B cell (primary cell): ENCODE results near the gene PHOSPHO2. TPM values are rescaled to one million over a fixed set of nuclear protein-coding genes. Genes with fewer than 3 reads are reported as not detected.

Experiments used
- ATAC-seq: fragments of 200-7000 bp; cut with Tn5 transposase; one replicate; pipeline ENCODE4 v1.10.0; 2021; ENCODE audit warnings: low read depth, mild to moderate bottlenecking, moderate number of reproducible peaks, moderate library complexity
- CTCF ChIA-PET: fragments of 350-600 bp; sonication (Branson Sonifier 250); formaldehyde crosslinking; loops from one replicate; lab custom pipeline; 2021; ENCODE audit warnings: antibody characterized with exemption, inconsistent platforms; lab: Charles Lee
- POLR2A ChIA-PET: fragments of 350-600 bp; sonication (Branson Sonifier 250); formaldehyde crosslinking; loops from one replicate; lab custom pipeline; 2021; ENCODE audit warnings: antibody characterized with exemption; lab: Charles Lee
- DNase-seq: peaks from one replicate; pipeline ENCODE4 v3.0.0; 2013
- H2AFZ ChIP-seq: 2 replicates; pipeline ENCODE4 v1.6.1; 2012; ENCODE audit warnings: mild to moderate bottlenecking, low read depth, low read length; ENCODE audit not compliant: insufficient read depth, poor library complexity, severe bottlenecking
- H3K27ac ChIP-seq, 2 donors: 1 replicate in 1 of 2; 2 replicates in 1 of 2; pipeline ENCODE4 v1.5.1; 2012 to 2013; ENCODE audit warnings: low read length in 2 of 2, mild to moderate bottlenecking in 2 of 2, moderate library complexity in 1 of 2
- H3K27me3 ChIP-seq, 4 experiments: fragments of 200-600 bp in 1 of 4; sonication (generic) in 1 of 4; replicated peaks in 1 of 4; 1 replicate in 2 of 4; 2 replicates in 2 of 4; pipeline versions ENCODE4 v1.6.1 to v1.7.0; 2013 to 2016; ENCODE audit warnings: low read length in 3 of 4, mild to moderate bottlenecking in 2 of 4, mixed read lengths in 1 of 4, moderate library complexity in 1 of 4; ENCODE audit not compliant: insufficient read depth in 4 of 4, control insufficient read depth in 3 of 4; ENCODE audit errors: control extremely low read depth in 1 of 4
- H3K36me3 ChIP-seq, 2 experiments: replicated peaks in 1 of 2; 1 replicate in 1 of 2; 2 replicates in 1 of 2; pipeline versions ENCODE4 v1.6.1 to v1.7.1; 2013; ENCODE audit warnings: low read length in 1 of 2; ENCODE audit not compliant: insufficient read depth in 2 of 2, control insufficient read depth in 1 of 2; ENCODE audit errors: control extremely low read depth in 1 of 2, extremely low read depth in 1 of 2
- H3K4me1 ChIP-seq, 2 donors: fragments of 200-600 bp in 1 of 2; sonication (generic) in 1 of 2; 1 replicate in 1 of 2; 2 replicates in 1 of 2; pipeline versions ENCODE4 v1.5.1 to v1.6.1; 2013 to 2017; ENCODE audit warnings: low read length in 2 of 2; ENCODE audit not compliant: control insufficient read depth in 2 of 2, insufficient read depth in 2 of 2
- H3K4me2 ChIP-seq: replicated peaks from 2 replicates; pipeline ENCODE3; 2012; ENCODE audit warnings: mild to moderate bottlenecking, low read depth, low read length; ENCODE audit not compliant: poor library complexity, severe bottlenecking
- H3K4me3 ChIP-seq, 5 experiments: fragments of 200-600 bp in 1 of 5; sonication (generic) in 1 of 5; 1 replicate in 3 of 5; 2 replicates in 2 of 5; pipeline versions ENCODE4 v1.5.1 to v1.7.0; 2011 to 2016; ENCODE audit warnings: low read length in 4 of 5, mild to moderate bottlenecking in 4 of 5, low read depth in 2 of 5, control low read depth in 1 of 5, moderate library complexity in 1 of 5; ENCODE audit not compliant: insufficient read depth in 1 of 5; ENCODE audit errors: control extremely low read depth in 1 of 5, extremely low read depth in 1 of 5
- H3K79me2 ChIP-seq: fragments of 200-600 bp; sonication (generic); one replicate; pipeline ENCODE4 v1.6.0; 2016; ENCODE audit warnings: low read length; ENCODE audit not compliant: control insufficient read depth, insufficient read depth
- H3K9ac ChIP-seq: fragments of 200-600 bp; sonication (generic); 2 replicates; pipeline ENCODE4 v1.6.1; 2017; ENCODE audit warnings: mild to moderate bottlenecking, low read length, moderate library complexity
- H3K9me3 ChIP-seq, 3 donors: one replicate each; pipeline versions ENCODE4 v1.6.1 to v1.7.1; 2013; ENCODE audit warnings: low read length in 2 of 3; ENCODE audit not compliant: control insufficient read depth in 2 of 3, insufficient read depth in 1 of 3; ENCODE audit errors: control extremely low read depth in 1 of 3
- H4K20me1 ChIP-seq: 2 replicates; pipeline ENCODE4 v1.6.0; 2012; ENCODE audit warnings: mild to moderate bottlenecking, low read length; ENCODE audit not compliant: insufficient read depth, control insufficient read depth, poor library complexity, severe bottlenecking
- H3K27ac Mint-ChIP-seq: one replicate; pipeline ENCODE4 v1.8.0; 2021; ENCODE audit warnings: mixed read lengths
- H3K27me3 Mint-ChIP-seq: one replicate; pipeline ENCODE4 v1.8.0; 2021; ENCODE audit warnings: mixed read lengths
- H3K4me1 Mint-ChIP-seq: one replicate; pipeline ENCODE4 v1.8.0; 2021; ENCODE audit warnings: mixed read lengths
- H3K4me3 Mint-ChIP-seq: one replicate; pipeline ENCODE4 v1.8.0; 2021; ENCODE audit warnings: mixed read lengths
- H3K9me3 Mint-ChIP-seq: one replicate; pipeline ENCODE4 v1.8.0; 2022; ENCODE audit warnings: mixed read lengths; ENCODE audit not compliant: insufficient read depth
- CTCF ChIP-seq: fragments of 200-600 bp; IDR thresholded peaks from one replicate; pipeline ENCODE4 v1.8.0; 2022; ENCODE audit warnings: antibody characterized with exemption, mild to moderate bottlenecking
- EZH2 ChIP-seq: IDR thresholded peaks from 2 replicates; pipeline ENCODE4 v1.6.1; 2012; ENCODE audit warnings: borderline replicate concordance, low read depth, mild to moderate bottlenecking, moderate library complexity, low read length; ENCODE audit not compliant: insufficient read depth, poor library complexity, severe bottlenecking
- WGBS: methylation state at CpG from one replicate; pipeline ENCODE4 v1.1.5; 2013; ENCODE audit warnings: missing lambda C conversion rate; ENCODE audit not compliant: insufficient coverage; 5-methylcytosine and 5-hydroxymethylcytosine counted together
- intact Hi-C: fragments of 100-400 bp; cut with micrococcal nuclease; formaldehyde crosslinking; loops from one replicate; pipeline ENCODE4 v1.10.0; 2022
- polyA plus RNA-seq: library from polyadenylated mRNA; depleted of rRNA; stranded (reverse); fragments of >200 nt; gene quantifications from 2 replicates; pipeline ENCODE4 v1.2.3, GENCODE V29; 2012
- small RNA-seq: library from RNA; depleted of rRNA; stranded (forward); fragments of <200 nt; gene quantifications from one replicate; pipeline ENCODE3, GENCODE V24; 2012; ENCODE audit warnings: low replicate concordance, low read depth; ENCODE audit not compliant: insufficient read length
- total RNA-seq, 2 donors: library from RNA; stranded (reverse); fragments of 120-200 nt in 1 of 2; gene quantifications; 1 replicate in 1 of 2; 2 replicates in 1 of 2; pipeline versions ENCODE4 v1.2.3 to v1.2.4, GENCODE V29; 2013 to 2022

PHOSPHO2 gene
- total and polyA plus RNA-seq, 2 donors (not counting 1 experiment from before 2014, with no cell fraction given) = 1.5 to 8.4 TPM

GRCh38 chr2:169746240-169746639 lies 52.0 kb downstream of the PHOSPHO2 start:
- DNase-seq (no peak), ATAC-seq (no peak)
- Histone ChIP-seq H3K4me2 (no peak overlapping the region), H4K20me1 (no peaks in the 10 kb centered on the region), H3K79me2 (no peaks in the 10 kb centered on the region), H3K27ac (no peak overlapping the region), H2AFZ (no peak overlapping the region), H3K27me3 (no peaks in the 10 kb centered on the region), H3K36me3 (no peaks in the 10 kb centered on the region), H3K4me3 (no peak overlapping the region), H3K9ac (no peak overlapping the region), H3K4me1 (no peaks in the 10 kb centered on the region), H3K9me3 (no peaks in the 10 kb centered on the region)
- intact Hi-C loops = no loop called here
- H3K4me1 Mint-ChIP-seq = peaks cover 4% of the 10 kb centered on the region
- no peak overlapping the region for H3K27ac Mint-ChIP-seq
- ChIA-PET CTCF (interaction anchor here (0.9 kb wide), 1 partner anchor 21 kb away, joined by 4 read pairs; no protein-coding TSS in a partner anchor), POLR2A (no interaction called here)
- no peaks in the 10 kb centered on the region for H3K9me3 Mint-ChIP-seq
- no peak for TF ChIP-seq EZH2
- TF ChIP-seq CTCF = no peak
- WGBS = no CpG with 5 or more reads among the region's 2 CpGs
- H3K4me3 Mint-ChIP-seq = no peak overlapping the region
- no peaks in the 10 kb centered on the region for H3K27me3 Mint-ChIP-seq

- DNase-seq (no peak), ATAC-seq (no peak)
- no peak for TF ChIP-seq CTCF
- no peak for TF ChIP-seq EZH2
- Histone ChIP-seq H3K79me2 (no peaks in the 10 kb centered on the region), H3K4me2 (no peak overlapping the region), H3K4me3 (no peak overlapping the region), H3K9me3 (no peaks in the 10 kb centered on the region), H3K27ac (no peak overlapping the region), H2AFZ (no peak overlapping the region), H3K27me3 (no peaks in the 10 kb centered on the region), H3K36me3 (no peaks in the 10 kb centered on the region), H3K9ac (no peak overlapping the region), H4K20me1 (no peaks in the 10 kb centered on the region), H3K4me1 (no peaks in the 10 kb centered on the region)
- WGBS = 69% methylated on average over 3 of the region's 6 CpGs
- no peak overlapping the region for H3K27ac Mint-ChIP-seq
- peaks cover 4% of the 10 kb centered on the region for H3K4me1 Mint-ChIP-seq
- intact Hi-C loops = no loop called here
- H3K9me3 Mint-ChIP-seq = no peaks in the 10 kb centered on the region
- ChIA-PET CTCF (no interaction called here), POLR2A (no interaction called here)
- no peaks in the 10 kb centered on the region for H3K27me3 Mint-ChIP-seq
- no peak overlapping the region for H3K4me3 Mint-ChIP-seq
Observed at GRCh38 chr2:169748319-169748718, 54.0 kb downstream of the PHOSPHO2 start.

Small RNA genes lying within 50 kb of the gene (small RNA-seq; reads per million reads assigned to genes)
- not detected for gene RF00432

Other genes with a start within 250 kb of the PHOSPHO2 start
- gene BBS5, start 215.0 kb upstream of the PHOSPHO2 start, total RNA-seq = 1.9 and 2.1 TPM in 2 replicates
- 0.76 and 0.87 TPM in 2 replicates for gene BBS5, start 215.0 kb upstream of the PHOSPHO2 start, polyA plus RNA-seq
- 0.19 and 0.27 TPM in 2 replicates for gene KLHL41, start 184.8 kb upstream of the PHOSPHO2 start, total RNA-seq
- 0.03 TPM in 1 of 2 replicates, not detected in the other for gene KLHL41, start 184.8 kb upstream of the PHOSPHO2 start, polyA plus RNA-seq
- 28.1 and 31.0 TPM in 2 replicates for gene FASTKD1, start 120.6 kb upstream of the PHOSPHO2 start, total RNA-seq
- gene FASTKD1, start 120.6 kb upstream of the PHOSPHO2 start, polyA plus RNA-seq = 8.5 and 13.2 TPM in 2 replicates
- gene PPIG, start 110.1 kb upstream of the PHOSPHO2 start, total RNA-seq = 78.6 and 82.4 TPM in 2 replicates
- 21.5 and 47.8 TPM in 2 replicates for gene PPIG, start 110.1 kb upstream of the PHOSPHO2 start, polyA plus RNA-seq
- gene CFAP210, start 64 bp upstream of the PHOSPHO2 start, total RNA-seq = not detected in 2 replicates
- not detected in 2 replicates for gene CFAP210, start 64 bp upstream of the PHOSPHO2 start, polyA plus RNA-seq
- gene KLHL23, start 39.4 kb downstream of the PHOSPHO2 start, total RNA-seq = 1.5 and 2.2 TPM in 2 replicates
- 1.1 and 1.2 TPM in 2 replicates for gene KLHL23, start 39.4 kb downstream of the PHOSPHO2 start, polyA plus RNA-seq
- gene SSB, start 104.4 kb downstream of the PHOSPHO2 start, total RNA-seq = 76.2 and 81.3 TPM in 2 replicates
- 17.7 and 65.5 TPM in 2 replicates for gene SSB, start 104.4 kb downstream of the PHOSPHO2 start, polyA plus RNA-seq
- gene METTL5, start 130.4 kb downstream of the PHOSPHO2 start, total RNA-seq = 36.4 and 37.0 TPM in 2 replicates
- 12.7 and 16.9 TPM in 2 replicates for gene METTL5, start 130.4 kb downstream of the PHOSPHO2 start, polyA plus RNA-seq
- 54.6 and 58.1 TPM in 2 replicates for gene UBR3, start 133.0 kb downstream of the PHOSPHO2 start, total RNA-seq
- 5.9 and 9.5 TPM in 2 replicates for gene UBR3, start 133.0 kb downstream of the PHOSPHO2 start, polyA plus RNA-seq